Gastrocnemius medialis (tissue), 4 donors: Measurements from ENCODE around the gene CWH43.

ENCODE experiments used
- POLR2A ChIP-seq, 2 donors: fragments of 450-650 bp; IDR thresholded peaks; one replicate each; pipeline ENCODE4 v1.6.1; 2017; ENCODE audit warnings: antibody characterized with exemption in 2 of 2, mild to moderate bottlenecking in 2 of 2, moderate library complexity in 2 of 2
- TF ChIP-seq, protein P1 (sequence below), 5 experiments: fragments of 450-650 bp in 3 of 5; fragments of 200-600 bp in 2 of 5; sonication (generic) in 2 of 5; IDR thresholded peaks in 4 of 5; conservative IDR thresholded peaks in 1 of 5; 1 replicate in 4 of 5; 2 replicates in 1 of 5; pipeline ENCODE4 v1.5.1; 2016 to 2019; ENCODE audit warnings: antibody characterized with exemption in 5 of 5, mild to moderate bottlenecking in 3 of 5, moderate library complexity in 3 of 5

- TF ChIP-seq, protein P1, sequence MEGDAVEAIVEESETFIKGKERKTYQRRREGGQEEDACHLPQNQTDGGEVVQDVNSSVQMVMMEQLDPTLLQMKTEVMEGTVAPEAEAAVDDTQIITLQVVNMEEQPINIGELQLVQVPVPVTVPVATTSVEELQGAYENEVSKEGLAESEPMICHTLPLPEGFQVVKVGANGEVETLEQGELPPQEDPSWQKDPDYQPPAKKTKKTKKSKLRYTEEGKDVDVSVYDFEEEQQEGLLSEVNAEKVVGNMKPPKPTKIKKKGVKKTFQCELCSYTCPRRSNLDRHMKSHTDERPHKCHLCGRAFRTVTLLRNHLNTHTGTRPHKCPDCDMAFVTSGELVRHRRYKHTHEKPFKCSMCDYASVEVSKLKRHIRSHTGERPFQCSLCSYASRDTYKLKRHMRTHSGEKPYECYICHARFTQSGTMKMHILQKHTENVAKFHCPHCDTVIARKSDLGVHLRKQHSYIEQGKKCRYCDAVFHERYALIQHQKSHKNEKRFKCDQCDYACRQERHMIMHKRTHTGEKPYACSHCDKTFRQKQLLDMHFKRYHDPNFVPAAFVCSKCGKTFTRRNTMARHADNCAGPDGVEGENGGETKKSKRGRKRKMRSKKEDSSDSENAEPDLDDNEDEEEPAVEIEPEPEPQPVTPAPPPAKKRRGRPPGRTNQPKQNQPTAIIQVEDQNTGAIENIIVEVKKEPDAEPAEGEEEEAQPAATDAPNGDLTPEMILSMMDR (IDR thresholded peaks at IDR 0.05 in 4 of 5, conservative IDR thresholded peaks at IDR 0.05 in 1 of 5) = no peak
- no peak for TF ChIP-seq POLR2A (IDR thresholded peaks at IDR 0.05)
Measured at GRCh38 chr4:48967101-48967500, 19.0 kb upstream of the CWH43 start.
